Measurements from ENCODE around the gene HTR3D.

GRCh38 chr3:184082465-184082864 is 50.9 kb downstream of the HTR3D start:
- no peak for TF ChIP-seq CTCF (IDR thresholded peaks at IDR 0.05; ENCODE audit: low read depth, low read length)
- no peak for TF ChIP-seq POLR2A (IDR thresholded peaks at IDR 0.05; ENCODE audit: extremely low read depth, insufficient read length)
